H1 (cell line): ENCODE measurements around the gene ASRGL1. TPM values are rescaled to one million over a fixed set of nuclear protein-coding genes. Genes with fewer than 3 reads are reported as not detected.

Experiments
- CTCF ChIA-PET: fragments of 300-600 bp; sonication (Branson Sonifier 250); formaldehyde crosslinking; loops from one replicate; lab custom pipeline; 2021; ENCODE audit not compliant: partially characterized antibody; lab: Charles Lee
- POLR2A ChIA-PET: fragments of 300-600 bp; sonication (Branson Sonifier 250); formaldehyde crosslinking; loops from one replicate; lab custom pipeline; 2021; ENCODE audit warnings: inconsistent platforms; ENCODE audit not compliant: partially characterized antibody; lab: Charles Lee
- DNase-seq, 2 experiments: peaks; one replicate each; pipeline versions ENCODE4 v3.0.0 to v3.0.0-alpha.2; 2010 to 2022; ENCODE audit warnings: low spot score in 2 of 2, low read depth in 1 of 2, mixed read lengths in 1 of 2
- FAIRE-seq: peaks from 2 replicates; lab custom pipeline; 2011; peaks lifted over from hg19 to GRCh38; lab: Jason Lieb, UNC
- H2AFZ ChIP-seq: 2 replicates; pipeline ENCODE4 v1.8.1; 2012; ENCODE audit warnings: low read length, inconsistent platforms
- H2AK5ac ChIP-seq: 2 replicates; pipeline ENCODE4 v1.6.1; 2013; ENCODE audit warnings: low read depth, low read length
- H2BK120ac ChIP-seq: replicated peaks from 2 replicates; pipeline ENCODE3; 2013; ENCODE audit warnings: low read depth, low read length, inconsistent platforms
- H2BK12ac ChIP-seq: 2 replicates; pipeline ENCODE4 v1.6.1; 2013; ENCODE audit warnings: low read depth, low read length
- H2BK15ac ChIP-seq: 2 replicates; pipeline ENCODE4 v1.6.1; 2013; ENCODE audit warnings: low read length
- H2BK20ac ChIP-seq: 2 replicates; pipeline ENCODE4 v1.6.1; 2013; ENCODE audit warnings: low read length
- H2BK5ac ChIP-seq: 2 replicates; pipeline ENCODE4 v1.6.1; 2013; ENCODE audit warnings: low read depth, low read length
- H3K14ac ChIP-seq: 2 replicates; pipeline ENCODE4 v1.6.1; 2013; ENCODE audit warnings: inconsistent platforms; ENCODE audit not compliant: insufficient read length
- H3K18ac ChIP-seq: 2 replicates; pipeline ENCODE4 v1.6.1; 2013; ENCODE audit warnings: low read length; ENCODE audit errors: extremely low read depth
- H3K23ac ChIP-seq: 2 replicates; pipeline ENCODE4 v1.6.1; 2013; ENCODE audit warnings: inconsistent platforms; ENCODE audit not compliant: insufficient read length
- H3K23me2 ChIP-seq: 2 replicates; pipeline ENCODE4 v1.6.1; 2013; ENCODE audit warnings: low read depth, low read length
- H3K27ac ChIP-seq: 2 replicates; pipeline ENCODE4 v1.6.1; 2011; ENCODE audit warnings: low read depth, low read length, inconsistent platforms
- H3K27me3 ChIP-seq, 4 experiments: replicated peaks in 1 of 4; 1 replicate in 1 of 4; 2 replicates in 3 of 4; pipeline versions ENCODE4 v1.6.1 to v1.8.1; 2011 to 2013; ENCODE audit warnings: low read length in 3 of 4, mild to moderate bottlenecking in 3 of 4, inconsistent platforms in 2 of 4, mixed read lengths in 2 of 4, moderate library complexity in 1 of 4; ENCODE audit not compliant: control insufficient read depth in 3 of 4, insufficient read depth in 3 of 4; ENCODE audit errors: extremely low read depth in 1 of 4
- H3K36me3 ChIP-seq, 4 experiments: 2 replicates each; pipeline versions ENCODE4 v1.6.1 to v1.8.1; 2011 to 2013; ENCODE audit warnings: mild to moderate bottlenecking in 4 of 4, low read length in 3 of 4, moderate library complexity in 2 of 4, control low read depth in 1 of 4, inconsistent platforms in 1 of 4; ENCODE audit not compliant: insufficient read depth in 4 of 4, control insufficient read depth in 2 of 4
- H3K4ac ChIP-seq: replicated peaks from 2 replicates; pipeline ENCODE3; 2013; ENCODE audit warnings: low read length, low read depth, mixed read lengths, inconsistent platforms; ENCODE audit not compliant: insufficient read length
- H3K4me1 ChIP-seq, 4 experiments: replicated peaks in 1 of 4; 1 replicate in 1 of 4; 2 replicates in 3 of 4; pipeline versions ENCODE4 v1.6.1 to v1.8.1; 2011 to 2013; ENCODE audit warnings: low read length in 3 of 4, inconsistent platforms in 2 of 4, mixed read lengths in 1 of 4; ENCODE audit not compliant: insufficient read depth in 4 of 4, control insufficient read depth in 3 of 4
- H3K4me2 ChIP-seq, 2 experiments: 2 replicates each; pipeline versions ENCODE4 v1.6.1 to v1.8.1; 2011 to 2013; ENCODE audit warnings: low read depth in 2 of 2, low read length in 2 of 2, control low read depth in 1 of 2, inconsistent platforms in 1 of 2, mild to moderate bottlenecking in 1 of 2; ENCODE audit not compliant: insufficient read depth in 1 of 2
- H3K4me3 ChIP-seq, 4 experiments: fragments of 200-600, 300-600 bp in 1 of 4; sonication (generic), shearing (Covaris generic), sonication (Bioruptor Twin) in 1 of 4; 2 replicates each; pipeline versions ENCODE4 v1.5.1 to v1.8.1; 2011 to 2016; ENCODE audit warnings: low read length in 4 of 4, low read depth in 3 of 4, control low read depth in 2 of 4, inconsistent platforms in 2 of 4, mild to moderate bottlenecking in 2 of 4, mixed read lengths in 1 of 4, moderate library complexity in 1 of 4; ENCODE audit not compliant: insufficient read depth in 2 of 4; ENCODE audit errors: extremely low read depth in 1 of 4
- H3K56ac ChIP-seq: replicated peaks from 2 replicates; pipeline ENCODE3; 2013; ENCODE audit warnings: low read depth, mild to moderate bottlenecking, mixed read lengths, low read length, inconsistent platforms; ENCODE audit not compliant: insufficient read length
- H3K79me1 ChIP-seq: 2 replicates; pipeline ENCODE4 v1.6.1; 2013; ENCODE audit warnings: low read depth, low read length, control low read depth
- H3K79me2 ChIP-seq, 2 experiments: 2 replicates each; pipeline versions ENCODE4 v1.6.1 to v1.8.1; 2012 to 2013; ENCODE audit warnings: low read length in 2 of 2, mild to moderate bottlenecking in 2 of 2, inconsistent platforms in 1 of 2; ENCODE audit not compliant: insufficient read depth in 2 of 2, control insufficient read depth in 1 of 2
- H3K9ac ChIP-seq, 4 experiments: replicated peaks in 1 of 4; 1 replicate in 1 of 4; 2 replicates in 3 of 4; pipeline versions ENCODE4 v1.6.1 to v1.8.1; 2011 to 2013; ENCODE audit warnings: low read depth in 3 of 4, low read length in 3 of 4, control low read depth in 2 of 4, mild to moderate bottlenecking in 2 of 4, moderate library complexity in 2 of 4, inconsistent platforms in 1 of 4; ENCODE audit errors: extremely low read depth in 1 of 4
- H3K9me3 ChIP-seq, 2 experiments: 2 replicates each; pipeline versions ENCODE4 v1.6.1 to v1.8.1; 2012 to 2013; ENCODE audit warnings: mild to moderate bottlenecking in 2 of 2, moderate library complexity in 2 of 2, control low read depth in 1 of 2, inconsistent platforms in 1 of 2, low read depth in 1 of 2, low read length in 1 of 2, mixed read lengths in 1 of 2; ENCODE audit not compliant: insufficient read depth in 2 of 2
- H4K20me1 ChIP-seq, 2 experiments: replicated peaks in 1 of 2; 2 replicates each; pipeline versions ENCODE3 to v1.8.1; 2011 to 2013; ENCODE audit warnings: inconsistent platforms in 2 of 2, low read length in 2 of 2, mild to moderate bottlenecking in 1 of 2; ENCODE audit not compliant: insufficient read depth in 2 of 2, control insufficient read depth in 1 of 2
- H4K5ac ChIP-seq: 2 replicates; pipeline ENCODE4 v1.6.1; 2013; ENCODE audit warnings: low read length, low read depth, mixed read lengths, inconsistent platforms; ENCODE audit not compliant: insufficient read length
- H4K8ac ChIP-seq: 2 replicates; pipeline ENCODE4 v1.8.0; 2013; ENCODE audit warnings: mild to moderate bottlenecking, moderate library complexity, low read length, inconsistent platforms; ENCODE audit not compliant: insufficient read depth; ENCODE audit errors: extremely low read depth
- H4K91ac ChIP-seq: replicated peaks from 2 replicates; pipeline ENCODE3; 2013; ENCODE audit warnings: low read length, mixed read lengths, inconsistent platforms; ENCODE audit not compliant: insufficient read length
- EGR1 ChIP-seq: IDR thresholded peaks from 2 replicates; pipeline ENCODE4 v1.6.1; 2011; ENCODE audit warnings: low read depth, low read length, borderline replicate concordance
- EP300 ChIP-seq, 2 experiments: IDR thresholded peaks; 1 replicate in 1 of 2; 2 replicates in 1 of 2; pipeline ENCODE4 v1.6.1; 2011 to 2012; ENCODE audit warnings: low read depth in 2 of 2, low read length in 2 of 2, mild to moderate bottlenecking in 2 of 2, borderline replicate concordance in 1 of 2, inconsistent platforms in 1 of 2, moderate library complexity in 1 of 2
- EZH2 ChIP-seq: fragments of 200-600 bp; sonication (generic); IDR thresholded peaks from 2 replicates; pipeline ENCODE4 v1.7.1; 2012; ENCODE audit warnings: low read depth, mild to moderate bottlenecking, moderate library complexity, low read length, inconsistent platforms; ENCODE audit not compliant: severe bottlenecking
- FOSL1 ChIP-seq: IDR thresholded peaks from 2 replicates; pipeline ENCODE4 v1.6.1; 2011; ENCODE audit warnings: mild to moderate bottlenecking, low read depth, low read length, moderate library complexity; ENCODE audit not compliant: insufficient read depth
- HDAC6 ChIP-seq: IDR thresholded peaks from one replicate; pipeline ENCODE4 v1.7.1; 2012; ENCODE audit warnings: low read depth, mild to moderate bottlenecking, inconsistent platforms, low read length, moderate library complexity
- JUN ChIP-seq: IDR thresholded peaks from 2 replicates; pipeline ENCODE4 v1.6.1; 2011; ENCODE audit warnings: low read depth, mild to moderate bottlenecking, improper control_type of control experiment, low read length
- MAFK ChIP-seq: IDR thresholded peaks from 2 replicates; pipeline ENCODE4 v1.6.1; 2012; ENCODE audit warnings: low read depth, mild to moderate bottlenecking, improper control_type of control experiment, low read length
- POLR2AphosphoS5 ChIP-seq: IDR thresholded peaks from 2 replicates; pipeline ENCODE4 v1.6.1; 2011; ENCODE audit warnings: low read depth, low read length
- POU5F1 ChIP-seq: IDR thresholded peaks from 2 replicates; pipeline ENCODE4 v1.6.1; 2011; ENCODE audit warnings: low read depth, mild to moderate bottlenecking, low read length, moderate library complexity
- SAP30 ChIP-seq: fragments of 300-600 bp; sonication (generic); IDR thresholded peaks from 2 replicates; pipeline ENCODE4 v1.7.1; 2012; ENCODE audit warnings: low read length, moderate library complexity, mild to moderate bottlenecking, inconsistent platforms; ENCODE audit not compliant: insufficient read depth, insufficient replicate concordance
- SIX5 ChIP-seq: IDR thresholded peaks from 2 replicates; pipeline ENCODE4 v1.6.1; 2011; ENCODE audit warnings: mild to moderate bottlenecking, low read depth, low read length
- SUZ12 ChIP-seq: fragments of 200-600 bp; sonication (generic); IDR thresholded peaks from 2 replicates; pipeline ENCODE4 v1.6.1; 2012; ENCODE audit warnings: mild to moderate bottlenecking, inconsistent platforms, low read length, moderate library complexity, mixed read lengths
- TBP ChIP-seq: IDR thresholded peaks from 2 replicates; pipeline ENCODE4 v1.6.1; 2011; ENCODE audit warnings: low read depth, low read length, improper control_type of control experiment
- YY1 ChIP-seq: IDR thresholded peaks from 2 replicates; pipeline ENCODE4 v1.6.1; 2011; ENCODE audit warnings: low read depth, mild to moderate bottlenecking, low read length
- WGBS, 2 experiments: shearing (Covaris generic) in 1 of 2; methylation state at CpG; one replicate each; pipeline versions ENCODE4 v1.1.6 to v1.1.7; 2013 to 2015; ENCODE audit warnings: low lambda C conversion rate in 2 of 2, mixed read lengths in 2 of 2, inconsistent platforms in 1 of 2, low coverage in 1 of 2, missing lambda C conversion rate in 1 of 2; ENCODE audit not compliant: insufficient replicate concordance in 2 of 2, insufficient coverage in 1 of 2, insufficient read length in 1 of 2; ENCODE audit errors: extremely low coverage in 1 of 2, missing lambda C conversion rate in 1 of 2; 5-methylcytosine and 5-hydroxymethylcytosine counted together
- polyA plus RNA-seq, 7 experiments: library from polyadenylated mRNA; depleted of rRNA in 3 of 7; stranded (reverse) in 5 of 7; unstranded in 2 of 7; fragments of >200 nt in 5 of 7; fragments of 200-250 nt in 2 of 7; gene quantifications; 1 replicate in 5 of 7; 2 replicates in 1 of 7; 4 replicates in 1 of 7; pipeline versions ENCODE4 v1.2.1 to v1.2.3, GENCODE V29; 2011 to 2013; ENCODE audit warnings: missing spikeins in 2 of 7, mixed read lengths in 2 of 7
- total RNA-seq: library from RNA; stranded (reverse); fragmentation: NEBNext Ultra II Directional; extraction: Animal tissue kit (Norgen Biotek cat#: 25700); gene quantifications from 2 replicates; pipeline ENCODE4 v1.2.1, GENCODE V29; 2021

Gene ASRGL1
- total and polyA plus RNA-seq, 2 of the 8 experiments (the other 6 are each of a cell fraction or from before 2014, with no cell fraction given): 19.9 to 23.5 TPM

GRCh38 chr11:62400760-62401159 is 63.5 kb downstream of the ASRGL1 start:
- no peak overlapping the region for H2BK15ac ChIP-seq
- H4K5ac ChIP-seq: no peak overlapping the region
- no peak overlapping the region for H3K9ac ChIP-seq
- H3K27ac ChIP-seq: no peak overlapping the region
- no peak overlapping the region for H2BK5ac ChIP-seq
- H3K36me3 ChIP-seq: no peaks in the 10 kb centered on the region
- no peak overlapping the region for H2BK120ac ChIP-seq
- no peak overlapping the region for H2AFZ ChIP-seq
- H3K23ac ChIP-seq: no peak overlapping the region
- ChIA-PET POLR2A (interaction anchor here (1.3 kb wide), 2 partner anchors 10 to 172 kb away, joined by 3 to 4 read pairs; no protein-coding TSS in a partner anchor), CTCF (interaction anchor here (0.8 to 9.5 kb wide), 6 partner anchors 8 to 160 kb away, joined by 3 to 56 read pairs (median 8); no protein-coding TSS in a partner anchor)
- H4K20me1 ChIP-seq: no peaks in the 10 kb centered on the region
- no peak overlapping the region for H3K14ac ChIP-seq
- no peak overlapping the region for H2BK20ac ChIP-seq
- no peaks in the 10 kb centered on the region for H3K9me3 ChIP-seq
- no peak overlapping the region for H3K18ac ChIP-seq
- 88% methylated on average over 9 of the region's 9 CpGs; no CpG with 5 or more reads in 1 of the 2 experiments for WGBS, 2 experiments
- H3K23me2 ChIP-seq: no peaks in the 10 kb centered on the region; the same call in 1 of the 2 replicates
- no peaks in the 10 kb centered on the region for H3K79me1 ChIP-seq
- H3K79me2 ChIP-seq: no peaks in the 10 kb centered on the region
- H3K4ac ChIP-seq: no peak overlapping the region
- FAIRE-seq (no peak), DNase-seq (no peak)
- no peak overlapping the region for H2BK12ac ChIP-seq
- no peak overlapping the region for H2AK5ac ChIP-seq
- TF ChIP-seq MAFK: no peak
- no peak for TF ChIP-seq HDAC6
- TF ChIP-seq SAP30: no peak
- no peak for TF ChIP-seq JUN
- no peak for TF ChIP-seq TBP
- no peak for TF ChIP-seq EP300 (IDR thresholded peaks at IDR 0.05; ENCODE audit: borderline replicate concordance in 1 of 2, low read depth in 2 of 2, low read length in 2 of 2)
- TF ChIP-seq FOSL1: no peak
- TF ChIP-seq SIX5: no peak
- no peak for TF ChIP-seq POLR2AphosphoS5
- no peak for TF ChIP-seq EZH2
- TF ChIP-seq POU5F1: no peak
- no peak for TF ChIP-seq EGR1
- TF ChIP-seq YY1: no peak
- no peak for TF ChIP-seq SUZ12
- H3K4me3 ChIP-seq: no peak overlapping the region
- no peak overlapping the region for H4K91ac ChIP-seq
- H3K27me3 ChIP-seq: 0 out of 7 replicates have a peak, but pooled peaks cover 0 to 2% (median 0%) of the 10 kb centered on the region in 4 experiments
- no peak overlapping the region for H3K56ac ChIP-seq
- H3K4me1 ChIP-seq: peaks cover 0 to 23% (median 1%) of the 10 kb centered on the region in 4 experiments; a peak in 5 of 7 replicates
- H4K8ac ChIP-seq: no peak overlapping the region
- H3K4me2 ChIP-seq: no peak overlapping the region
